ENCODE data around the gene BOD1.

GRCh38 chr5:173623296-173623771, 6.9 kb upstream of the BOD1 start:
- TF ChIP-seq CTCF (IDR thresholded peaks at IDR 0.05 in 4 of 5, conservative IDR thresholded peaks at IDR 0.05 in 1 of 5) (no peak), POLR2A (IDR thresholded peaks at IDR 0.05) (no peak)
